Vein endothelial cell (primary cell): ENCODE data around the gene EHBP1L1. TPM values are rescaled to one million over a fixed set of nuclear protein-coding genes. Genes with fewer than 3 reads are reported as not detected.

Source experiments
- small RNA-seq: library from RNA; depleted of rRNA; stranded (forward); fragments of <200 nt; gene quantifications from one replicate; pipeline ENCODE3, GENCODE V24; 2012
- total RNA-seq: library from RNA; depleted of rRNA; stranded (reverse); fragments of >200 nt; gene quantifications from 2 replicates; pipeline ENCODE4 v1.2.3, GENCODE V29; 2012

Gene EHBP1L1
- 13.4 and 14.4 TPM in 2 replicates for total RNA-seq

DNA sequence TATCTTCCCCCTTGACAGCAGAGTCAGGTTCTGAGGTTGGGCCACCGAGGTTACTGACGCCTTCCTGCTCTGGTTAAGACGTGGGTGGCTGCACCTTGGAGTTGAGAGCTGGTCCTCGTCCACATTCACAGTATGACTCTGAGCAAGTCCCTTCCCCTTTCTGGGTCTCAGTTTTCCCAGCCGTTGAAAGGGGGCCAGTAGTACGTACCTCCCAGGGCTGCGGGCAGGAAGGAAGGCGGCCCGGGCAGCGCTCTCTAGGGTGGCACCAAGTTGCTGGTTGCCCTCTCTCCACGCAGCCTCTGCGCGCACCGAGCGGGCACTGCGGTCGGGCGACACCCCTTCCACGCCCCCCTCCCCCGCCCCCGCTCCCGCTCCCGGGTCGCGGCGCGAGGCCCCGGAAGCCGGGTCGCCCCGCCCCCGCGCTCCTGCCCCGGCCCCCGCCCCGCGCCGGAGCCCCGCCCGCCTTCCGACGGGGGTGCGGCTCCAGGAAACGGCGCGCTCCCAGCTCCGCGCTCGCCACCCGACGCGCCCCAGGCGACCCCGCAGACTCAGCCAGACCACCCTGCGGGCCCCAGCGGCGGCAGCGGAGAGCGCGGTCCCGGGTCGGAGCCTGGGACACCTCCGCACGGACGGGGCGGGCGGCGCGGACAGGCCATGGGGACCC is at the start of gene EHBP1L1:
Gene EHBP1L1 (plus strand): TSS at position 486 of the 664 bp plus-strand sequence. CDS start 250 bp downstream, outside the sequence.

DNA sequence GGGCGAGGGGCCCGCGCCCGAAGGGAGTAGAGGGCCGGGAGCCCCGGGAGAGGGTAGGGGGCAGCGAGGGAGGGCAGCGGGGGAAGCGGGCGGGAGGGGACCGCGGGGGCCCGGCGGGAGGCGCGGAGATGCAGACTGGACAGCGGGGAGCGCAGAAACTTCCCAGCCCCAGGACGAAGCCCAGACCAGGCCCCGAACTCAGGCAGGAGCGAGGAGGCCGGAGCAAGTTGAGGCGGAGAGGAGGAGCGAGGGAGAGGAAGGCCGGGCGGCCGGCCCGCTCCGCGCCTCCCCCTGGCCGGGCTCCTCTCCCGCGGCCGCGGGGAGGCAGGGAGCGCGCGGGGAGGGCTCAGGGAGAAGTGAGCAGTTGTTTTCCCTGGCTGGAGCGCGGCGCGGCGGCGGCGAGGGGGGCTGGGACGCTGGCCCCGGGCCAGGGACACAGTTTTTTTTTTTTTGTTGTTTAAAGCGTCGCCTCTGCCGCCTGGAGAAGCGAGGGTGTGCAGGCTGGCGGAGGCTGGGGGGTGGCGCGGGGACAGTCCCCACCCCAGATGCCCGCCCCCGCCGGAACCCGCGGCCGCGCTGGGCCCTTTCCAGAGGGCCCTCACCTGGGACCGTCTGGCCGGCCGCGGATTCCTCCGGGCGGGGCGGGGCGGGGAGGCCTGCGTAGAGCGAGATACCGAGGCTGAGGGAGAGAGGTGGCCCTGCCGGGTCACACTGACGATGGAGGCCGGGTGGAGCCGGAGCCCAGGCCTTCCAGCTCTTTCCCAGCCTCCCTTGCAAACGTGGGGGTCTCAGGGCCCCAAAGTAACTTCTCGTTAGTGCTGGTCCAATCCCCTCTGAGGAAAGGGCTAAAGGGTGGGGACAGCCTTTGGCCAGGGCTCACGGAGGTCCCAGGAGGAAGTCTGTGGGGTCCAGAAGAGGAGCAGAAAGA is 17.6 kb upstream of the EHBP1L1 start, which contains the start of gene LTBP3:
Gene LTBP3 (minus strand): TSS at position 358 of the 928 bp plus-strand sequence. CDS start 400 bp downstream, outside the sequence.

GRCh38 chr11:65569973-65570918 is 5.6 kb upstream of the EHBP1L1 start, which contains the start of gene ZNRD2:
ZNRD2 (plus strand) TSS chr11:65570477; CDS start chr11:65570492, 15 bp downstream.

GRCh38 chr11:65572356-65573051 is 3.3 kb upstream of the EHBP1L1 start, which contains the start of gene FAM89B:
FAM89B (plus strand) TSS chr11:65572538; CDS start chr11:65572670, 132 bp downstream.

GRCh38 chr11:65595543-65596281 is 19.9 kb downstream of the EHBP1L1 start, which contains the start of gene KCNK7:
KCNK7 (minus strand) TSS chr11:65595800; CDS start chr11:65595772, 28 bp downstream.

DNA sequence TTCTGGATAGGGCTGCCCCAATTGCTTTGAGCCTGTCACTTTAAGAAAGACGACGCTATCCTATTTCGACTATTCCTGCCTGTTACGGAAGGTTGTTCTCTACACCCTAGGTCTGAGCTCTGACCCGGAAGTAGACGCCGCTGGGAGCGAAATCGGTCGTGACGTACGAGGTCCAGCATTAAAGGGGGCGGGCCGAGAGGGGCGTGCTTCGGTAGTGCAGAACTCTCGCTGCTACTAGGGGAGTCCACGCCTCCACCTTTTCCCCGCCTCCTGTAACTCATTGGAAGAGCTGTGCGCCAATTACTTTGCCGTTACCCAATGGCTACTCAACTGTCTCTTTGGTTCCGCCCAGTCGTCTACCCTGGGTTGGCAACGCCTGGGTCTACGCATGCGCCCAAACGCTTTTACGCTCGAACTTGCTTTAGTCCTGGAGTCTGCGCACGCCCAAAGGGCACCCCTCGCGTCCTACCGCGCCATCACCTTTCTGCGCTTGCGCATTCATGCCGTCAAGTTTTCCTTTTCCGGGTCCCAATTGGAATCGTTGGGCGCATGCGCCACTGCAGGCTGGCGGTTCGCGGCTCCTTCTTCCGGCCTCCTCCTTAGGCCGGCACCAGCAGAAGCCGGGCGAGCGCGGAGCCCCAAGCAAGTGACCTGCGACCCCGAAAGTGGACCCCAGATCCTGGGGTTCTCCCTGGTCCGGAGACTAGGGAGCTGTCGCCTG is 39.5 kb downstream of the EHBP1L1 start, which contains the start of gene PCNX3:
Gene PCNX3 (plus strand): TSS at position 548 of the 721 bp plus-strand sequence. CDS start 536 bp downstream, outside the sequence.

GRCh38 chr11:65637794-65638419 is 62.1 kb downstream of the EHBP1L1 start, which contains the start of gene SIPA1:
SIPA1 (plus strand) TSS chr11:65638101; CDS start chr11:65640922, 2,821 bp downstream.

Small RNAs within 50 kb of the gene (small RNA-seq; reads per million reads assigned to genes)
- gene AP001362.1 (not detected), gene MIR4690 (0.21 reads per million)

Other genes starting within 250 kb of the EHBP1L1 start
- gene DPF2, start 242.2 kb upstream of the EHBP1L1 start, total RNA-seq, result 56.8 and 57.1 TPM in 2 replicates
- gene TIGD3, start 221.3 kb upstream of the EHBP1L1 start, total RNA-seq, result 0.29 and 0.33 TPM in 2 replicates
- gene SLC25A45, start 193.4 kb upstream of the EHBP1L1 start, total RNA-seq, result 2.7 and 2.9 TPM in 2 replicates
- 102 and 132 TPM in 2 replicates for gene FRMD8, start 189.4 kb upstream of the EHBP1L1 start, total RNA-seq
- 258 and 292 TPM in 2 replicates for gene NEAT1, start 153.3 kb upstream of the EHBP1L1 start, total RNA-seq
- 6,246 and 6,812 TPM in 2 replicates for gene MALAT1, start 77.0 kb upstream of the EHBP1L1 start, total RNA-seq
- gene SCYL1, start 51.0 kb upstream of the EHBP1L1 start, total RNA-seq, result 76.4 and 96.7 TPM in 2 replicates
- gene LTBP3, start 17.7 kb upstream of the EHBP1L1 start, total RNA-seq, result 26.8 and 52.9 TPM in 2 replicates
- 52.6 and 56.4 TPM in 2 replicates for gene ZNRD2, start 5.6 kb upstream of the EHBP1L1 start, total RNA-seq
- gene FAM89B, start 3.5 kb upstream of the EHBP1L1 start, total RNA-seq, result 29.3 and 59.4 TPM in 2 replicates
- under 0.01 and 0.29 TPM in 2 replicates for gene KCNK7, start 19.7 kb downstream of the EHBP1L1 start, total RNA-seq
- 117 and 122 TPM in 2 replicates for gene MAP3K11, start 38.2 kb downstream of the EHBP1L1 start, total RNA-seq
- gene PCNX3, start 39.7 kb downstream of the EHBP1L1 start, total RNA-seq, result 41.9 and 48.7 TPM in 2 replicates
- 58.8 and 68.6 TPM in 2 replicates for gene SIPA1, start 62.0 kb downstream of the EHBP1L1 start, total RNA-seq
- gene RELA, start 86.9 kb downstream of the EHBP1L1 start, total RNA-seq, result 55.5 and 63.4 TPM in 2 replicates
- 38.9 and 44.5 TPM in 2 replicates for gene KAT5, start 136.2 kb downstream of the EHBP1L1 start, total RNA-seq
- gene RNASEH2C, start 144.7 kb downstream of the EHBP1L1 start, total RNA-seq, result 49.0 and 57.3 TPM in 2 replicates
- gene AP5B1, start 204.9 kb downstream of the EHBP1L1 start, total RNA-seq, result 20.6 and 21.9 TPM in 2 replicates
- not detected in 2 replicates for gene OVOL1, start 211.0 kb downstream of the EHBP1L1 start, total RNA-seq